CD4-positive, alpha-beta memory T cell (primary cell): ENCODE measurements around the gene NEU4. TPM values are rescaled to one million over a fixed set of nuclear protein-coding genes. Genes with fewer than 3 reads are reported as not detected.

ENCODE experiments used
- CTCF ChIA-PET: fragments of 350-600 bp; sonication (Branson Sonifier 250); formaldehyde crosslinking; loops from one replicate; lab custom pipeline; 2021; ENCODE audit warnings: inconsistent platforms; ENCODE audit not compliant: partially characterized antibody; lab: Charles Lee
- POLR2A ChIA-PET: fragments of 350-600 bp; sonication (Branson Sonifier 250); formaldehyde crosslinking; loops from one replicate; lab custom pipeline; 2021; ENCODE audit not compliant: partially characterized antibody; lab: Charles Lee
- DNase-seq, 5 donors: peaks; one replicate each; pipeline versions ENCODE4 v3.0.0 to v3.0.0-alpha.2; 2020 to 2022; ENCODE audit warnings: mixed read lengths in 1 of 5
- H3K27ac ChIP-seq: one replicate; pipeline ENCODE4 v1.7.0; 2013; ENCODE audit warnings: low read depth, low read length
- H3K27me3 ChIP-seq: 2 replicates; pipeline ENCODE4 v1.7.0; 2013; ENCODE audit warnings: mild to moderate bottlenecking, low read length, moderate library complexity; ENCODE audit not compliant: insufficient read depth
- H3K36me3 ChIP-seq: 2 replicates; pipeline ENCODE4 v1.7.0; 2013; ENCODE audit warnings: mild to moderate bottlenecking, low read length, moderate library complexity; ENCODE audit not compliant: insufficient read depth
- H3K4me1 ChIP-seq: 2 replicates; pipeline ENCODE4 v1.7.0; 2013; ENCODE audit warnings: mild to moderate bottlenecking, low read length, moderate library complexity; ENCODE audit not compliant: insufficient read depth
- H3K4me3 ChIP-seq, 2 donors: one replicate each; pipeline ENCODE4 v1.7.0; 2013; ENCODE audit warnings: low read length in 2 of 2, mild to moderate bottlenecking in 1 of 2
- H3K9me3 ChIP-seq, 2 donors: one replicate each; pipeline ENCODE4 v1.7.0; 2013; ENCODE audit warnings: low read length in 2 of 2, control low read depth in 1 of 2; ENCODE audit not compliant: control insufficient read depth in 1 of 2
- H3K27ac Mint-ChIP-seq, 7 donors: one replicate each; pipeline ENCODE4 v1.8.0; 2020 to 2021; ENCODE audit warnings: mixed read lengths in 7 of 7, mild to moderate bottlenecking in 6 of 7, inconsistent platforms in 3 of 7, moderate library complexity in 3 of 7
- H3K27me3 Mint-ChIP-seq, 2 donors: one replicate each; pipeline ENCODE4 v1.8.0; 2020 to 2021; ENCODE audit warnings: mixed read lengths in 2 of 2
- H3K36me3 Mint-ChIP-seq, 2 donors: one replicate each; pipeline ENCODE4 v1.8.0; 2020 to 2021; ENCODE audit warnings: mixed read lengths in 2 of 2, inconsistent platforms in 1 of 2, mild to moderate bottlenecking in 1 of 2
- H3K4me1 Mint-ChIP-seq, 4 donors: one replicate each; pipeline ENCODE4 v1.8.0; 2020 to 2021; ENCODE audit warnings: mixed read lengths in 4 of 4, mild to moderate bottlenecking in 1 of 4
- H3K4me3 Mint-ChIP-seq, 8 donors: one replicate each; pipeline ENCODE4 v1.8.0; 2020 to 2021; ENCODE audit warnings: mixed read lengths in 8 of 8, mild to moderate bottlenecking in 7 of 8, moderate library complexity in 6 of 8, inconsistent platforms in 3 of 8
- H3K9me3 Mint-ChIP-seq, 8 donors: one replicate each; pipeline ENCODE4 v1.8.0; 2020 to 2021; ENCODE audit warnings: mixed read lengths in 8 of 8, mild to moderate bottlenecking in 5 of 8, inconsistent platforms in 3 of 8, moderate library complexity in 1 of 8
- intact Hi-C: fragments of 100-400 bp; cut with micrococcal nuclease; formaldehyde crosslinking; loops from one replicate; pipeline ENCODE4 v1.15.1; 2023
- polyA plus RNA-seq, 2 donors: library from polyadenylated mRNA; unstranded; fragments of 300-500 nt; fragmentation: Illumina TruSeq; gene quantifications; one replicate each; pipeline ENCODE4 v1.2.3, GENCODE V29; 2021
- total RNA-seq, 2 experiments: library from RNA; stranded (reverse); gene quantifications; one replicate each; pipeline ENCODE4 v1.2.3, GENCODE V29; 2021

Gene NEU4
- total and polyA plus RNA-seq, 4 experiments from 2014 or later, result 0.14 to 1.3 TPM; not detected in 2

- Histone ChIP-seq H3K4me3 (peak overlapping the region; percentile 58 to 68), H3K27me3 (no peaks in the 10 kb centered on the region), H3K4me1 (peaks cover 66% of the 10 kb centered on the region), H3K27ac (peak overlapping the region; percentile 64), H3K36me3 (no peaks in the 10 kb centered on the region), H3K9me3 (no peaks in the 10 kb centered on the region)
- ChIA-PET CTCF (interaction anchor here (1.0 to 2.0 kb wide), 2 partner anchors 11 to 171 kb away, joined by 3 to 11 read pairs; partner anchors contain the start of gene DTYMK), POLR2A (interaction anchor here (2.1 to 3.3 kb wide), 5 partner anchors 10 to 156 kb away, joined by 9 to 31 read pairs (median 16); partner anchors contain the start of genes ING5 and RTP5)
- Mint-ChIP-seq H3K36me3 (peaks cover 0 to 1% of the 10 kb centered on the region in 2 donors), H3K4me1 (peaks cover 22 to 60% (median 38%) of the 10 kb centered on the region in 4 donors), H3K9me3 (no peaks in the 10 kb centered on the region), H3K27ac (peak overlapping the region; percentile 48 to 94 (median 84)), H3K27me3 (no peaks in the 10 kb centered on the region), H3K4me3 (peak overlapping the region; percentile 82 to 91 (median 87))
- peak in 1 of 5 donors; percentile 33 for DNase-seq
- intact Hi-C loops, result loop anchor here (2.0 to 5.0 kb wide), 2 partner anchors 23 to 95 kb away; no protein-coding TSS in a partner anchor
Observed at GRCh38 chr2:241857572-241858121, 48.7 kb downstream of the NEU4 start.

- Mint-ChIP-seq H3K36me3 (peaks cover 0 to 1% of the 10 kb centered on the region in 2 donors), H3K9me3 (no peaks in the 10 kb centered on the region), H3K27me3 (no peaks in the 10 kb centered on the region), H3K4me3 (peak within 1 kb of the TSS; percentile 88 to 96 (median 90)), H3K4me1 (peaks cover 29 to 67% (median 46%) of the 10 kb centered on the region in 4 donors), H3K27ac (peak within 1 kb of the TSS; percentile 92 to 98 (median 96))
- Histone ChIP-seq H3K27me3 (no peaks in the 10 kb centered on the region), H3K9me3 (no peaks in the 10 kb centered on the region), H3K4me1 (peaks cover 74% of the 10 kb centered on the region), H3K4me3 (peak within 1 kb of the TSS; percentile 58 to 68), H3K36me3 (no peaks in the 10 kb centered on the region), H3K27ac (peak within 1 kb of the TSS; percentile 64)
- POLR2A ChIA-PET, result interaction anchor here (0.8 to 3.3 kb wide), 9 partner anchors 10 to 170 kb away, joined by 3 to 31 read pairs (median 11); partner anchors contain the start of genes D2HGDH, ING5 and RTP5
- peak; percentile 48 to 75 (median 58) for DNase-seq
- CTCF ChIA-PET, result interaction anchor here (1.0 kb wide), 1 partner anchor 172 kb away, joined by 3 read pairs; the partner anchor contains the start of gene DTYMK
- intact Hi-C loops, result loop anchor here (1.0 to 5.0 kb wide), 3 partner anchors 14 to 96 kb away; no protein-coding TSS in a partner anchor
Observed at GRCh38 chr2:241858206-241859016, 49.4 kb downstream of the NEU4 start, which contains the start of gene PDCD1. Gene PDCD1, minus strand, starts transcription at chr2:241858894. Its CDS starts 56 bp downstream, at chr2:241858838.

DNA sequence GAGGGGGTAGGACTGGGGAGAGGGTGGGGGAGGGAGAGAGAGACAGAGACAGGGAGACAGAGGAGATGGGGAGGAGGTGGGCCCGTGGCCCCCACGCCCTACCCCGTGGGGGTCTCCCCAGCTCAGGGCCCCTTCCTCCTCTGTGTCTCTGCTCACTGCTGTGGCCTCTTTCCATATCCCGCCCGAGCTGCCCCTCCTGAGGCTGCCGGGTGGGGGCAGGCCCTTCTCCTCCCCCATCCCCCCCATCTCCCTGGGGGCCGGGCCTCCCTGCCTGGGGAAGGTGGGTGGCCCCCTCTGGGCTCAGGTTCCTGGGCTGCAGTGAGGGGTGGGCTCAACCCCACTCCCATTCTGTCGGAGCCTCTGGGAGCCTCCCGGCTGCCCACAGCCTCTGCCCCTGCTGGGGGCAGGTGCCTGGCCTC is 50.0 kb downstream of the NEU4 start:
- Histone ChIP-seq H3K36me3 (no peaks in the 10 kb centered on the region), H3K27me3 (no peaks in the 10 kb centered on the region), H3K9me3 (no peaks in the 10 kb centered on the region), H3K4me3 (peak overlapping the region; percentile 23 to 68), H3K4me1 (peaks cover 80% of the 10 kb centered on the region), H3K27ac (peak overlapping the region; percentile 64)
- Mint-ChIP-seq H3K4me1 (peaks cover 31 to 74% (median 49%) of the 10 kb centered on the region in 4 donors), H3K27me3 (no peaks in the 10 kb centered on the region), H3K9me3 (no peaks in the 10 kb centered on the region), H3K36me3 (peaks cover 0 to 1% of the 10 kb centered on the region in 2 donors), H3K4me3 (peak overlapping the region in 7 of 8 donors; percentile 38 to 96 (median 88)), H3K27ac (peak overlapping the region in 3 of 7 donors; percentile 18 to 96 (median 92))
- ChIA-PET CTCF (interaction anchor here (1.5 to 1.9 kb wide), 4 partner anchors 8 to 157 kb away, joined by 3 to 5 read pairs (median 4); partner anchors contain the start of gene ING5), POLR2A (interaction anchor here (0.8 to 3.3 kb wide), 10 partner anchors 9 to 171 kb away, joined by 3 to 31 read pairs (median 10); partner anchors contain the start of genes D2HGDH, ING5 and RTP5)
- intact Hi-C loops, result loop anchor here (1.0 to 5.0 kb wide), 3 partner anchors 15 to 97 kb away; no protein-coding TSS in a partner anchor
- no peak for DNase-seq

GRCh38 chr2:241859436-241860183 is 50.6 kb downstream of the NEU4 start:
- H3K4me1 ChIP-seq, result peaks cover 84% of the 10 kb centered on the region
- peak overlapping the region; percentile 92 to 98 (median 96) for H3K27ac Mint-ChIP-seq
- H3K9me3 Mint-ChIP-seq, result no peaks in the 10 kb centered on the region
- peak overlapping the region; percentile 23 to 68 for H3K4me3 ChIP-seq
- H3K36me3 ChIP-seq, result no peaks in the 10 kb centered on the region
- H3K4me3 Mint-ChIP-seq, result peak overlapping the region; percentile 87 to 96 (median 90)
- peaks cover 0 to 2% of the 10 kb centered on the region in 2 donors for H3K27me3 Mint-ChIP-seq
- H3K9me3 ChIP-seq, result no peaks in the 10 kb centered on the region
- H3K4me1 Mint-ChIP-seq, result peaks cover 37 to 79% (median 55%) of the 10 kb centered on the region in 4 donors
- peak; percentile 26 to 71 (median 39) for DNase-seq
- peaks cover 0 to 1% of the 10 kb centered on the region in 2 donors for H3K36me3 Mint-ChIP-seq
- peak overlapping the region; percentile 64 for H3K27ac ChIP-seq
- intact Hi-C loops, result loop anchor here (1.0 to 5.0 kb wide), 3 partner anchors 15 to 97 kb away; no protein-coding TSS in a partner anchor
- H3K27me3 ChIP-seq, result no peaks in the 10 kb centered on the region
- ChIA-PET CTCF (interaction anchor here (1.5 to 1.9 kb wide), 5 partner anchors 9 to 158 kb away, joined by 3 to 7 read pairs (median 5); partner anchors contain the start of gene ING5), POLR2A (interaction anchor here (1.4 to 3.3 kb wide), 9 partner anchors 8 to 171 kb away, joined by 4 to 31 read pairs (median 11); partner anchors contain the start of genes D2HGDH, ING5 and RTP5)

DNA sequence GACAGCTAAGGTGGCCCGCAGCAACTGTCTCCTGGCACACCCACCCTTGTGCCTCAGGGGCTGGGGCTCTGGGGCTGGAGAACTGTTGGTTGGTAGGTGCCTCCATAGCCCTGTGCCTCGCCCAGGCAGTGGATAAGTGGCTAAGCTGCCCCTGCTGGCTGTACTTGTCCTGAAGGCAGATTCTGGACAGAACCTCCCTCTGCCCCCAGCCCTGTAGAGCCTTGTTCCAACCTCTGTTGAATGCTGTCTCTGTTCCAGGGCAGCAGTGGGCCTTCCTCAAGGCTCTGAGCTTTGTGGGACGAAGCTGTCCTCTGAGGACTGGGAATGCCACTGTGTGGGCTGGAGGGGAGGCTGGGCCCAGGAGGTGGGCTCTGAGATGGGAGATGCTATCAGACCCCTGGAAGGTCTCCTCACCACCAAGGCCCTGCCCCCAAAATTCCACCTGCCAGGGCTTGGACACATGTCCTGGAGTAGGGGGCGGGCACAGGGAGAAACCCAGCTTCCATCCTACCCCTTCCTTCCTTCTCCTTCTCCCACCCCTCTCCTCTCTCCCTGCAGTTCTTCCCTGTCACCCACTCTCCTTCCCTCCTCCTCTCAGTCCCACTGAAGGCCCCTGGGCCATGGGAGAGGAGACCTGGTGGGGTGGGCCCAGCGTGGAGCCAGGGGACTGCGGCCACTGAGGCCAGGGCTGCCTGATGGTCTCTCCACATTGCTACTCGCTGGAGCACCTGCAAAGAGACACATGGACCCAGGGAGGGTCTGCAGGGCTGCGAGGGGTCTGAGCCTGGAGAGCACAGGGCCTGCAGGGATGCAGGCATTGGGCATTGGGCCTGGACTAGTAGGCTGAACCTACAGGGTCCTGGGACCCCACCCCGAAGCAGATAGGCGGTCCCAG is 51.4 kb downstream of the NEU4 start:
- Mint-ChIP-seq H3K4me1 (peaks cover 44 to 85% (median 61%) of the 10 kb centered on the region in 4 donors), H3K36me3 (peaks cover 0 to 1% of the 10 kb centered on the region in 2 donors), H3K27ac (peak overlapping the region in 4 of 7 donors; percentile 29 to 92 (median 65)), H3K9me3 (no peaks in the 10 kb centered on the region), H3K4me3 (peak overlapping the region in 6 of 8 donors; percentile 22 to 96 (median 76)), H3K27me3 (peaks cover 0 to 3% of the 10 kb centered on the region in 2 donors)
- CTCF ChIA-PET, result interaction anchor here (1.5 to 1.9 kb wide), 5 partner anchors 8 to 159 kb away, joined by 3 to 7 read pairs (median 5); partner anchors contain the start of gene ING5
- H3K36me3 ChIP-seq, result no peaks in the 10 kb centered on the region
- peaks cover 84% of the 10 kb centered on the region for H3K4me1 ChIP-seq
- no peaks in the 10 kb centered on the region for H3K27me3 ChIP-seq
- H3K27ac ChIP-seq, result peak overlapping the region; percentile 64
- DNase-seq, result peak in 1 of 5 donors; percentile 25
- no peaks in the 10 kb centered on the region for H3K9me3 ChIP-seq
- peak overlapping the region in 1 of 2 donors; percentile 68 for H3K4me3 ChIP-seq
- intact Hi-C loops, result no loop called here
- POLR2A ChIA-PET, result interaction anchor here (1.5 to 3.3 kb wide), 7 partner anchors 8 to 158 kb away, joined by 5 to 31 read pairs (median 13); partner anchors contain the start of genes D2HGDH, ING5 and RTP5
